Measurements from ENCODE around the gene SLCO2A1. TPM values are rescaled to one million over a fixed set of nuclear protein-coding genes. Genes with fewer than 3 reads are reported as not detected.

The SLCO2A1 gene
- total RNA-seq, 2 donors from 2014 or later, result not detected

DNA sequence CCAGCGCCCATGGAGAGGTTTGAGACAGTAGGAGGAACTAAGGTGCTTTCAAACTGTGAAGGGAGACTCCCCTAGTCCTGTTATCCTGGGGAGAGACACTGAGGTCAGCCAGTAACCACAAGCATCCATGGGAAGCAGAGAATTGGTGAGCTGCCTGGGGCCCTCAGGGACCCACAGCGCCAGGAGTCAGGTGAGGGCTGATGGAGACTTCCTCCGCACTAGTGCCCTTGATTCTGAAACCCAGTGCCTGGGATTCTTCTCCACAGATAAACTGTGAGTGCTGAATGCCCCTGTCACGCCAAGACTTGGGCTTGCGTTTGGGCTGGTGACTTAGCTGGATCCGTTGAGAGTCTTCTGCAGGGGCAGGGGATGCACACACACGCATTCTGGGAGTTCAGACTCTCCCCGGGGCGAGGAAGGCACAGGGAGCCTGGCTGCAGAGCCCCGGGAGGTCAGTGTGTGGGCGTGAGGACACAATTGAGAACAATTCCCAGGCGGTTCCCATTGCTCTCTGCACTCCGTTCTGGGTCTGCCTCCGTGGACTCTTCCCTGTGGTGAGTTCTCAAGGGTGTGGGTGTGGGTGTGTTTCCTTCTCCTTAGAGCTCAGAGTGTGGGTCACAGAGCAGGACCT is 37.9 kb upstream of the SLCO2A1 start:
- H3K9me3 Mint-ChIP-seq, result no peaks in the 10 kb centered on the region
- H3K36me3 Mint-ChIP-seq, result no peaks in the 10 kb centered on the region
- no peak overlapping the region for H3K27ac Mint-ChIP-seq
- no peak for DNase-seq (ENCODE audit: low spot score)
- H3K27me3 Mint-ChIP-seq, result no peaks in the 10 kb centered on the region
- H3K4me3 Mint-ChIP-seq, result no peak overlapping the region
- no peak for ATAC-seq
- H3K4me1 Mint-ChIP-seq (ENCODE audit: low read depth in 2 of 2), result no peaks in the 10 kb centered on the region

DNA sequence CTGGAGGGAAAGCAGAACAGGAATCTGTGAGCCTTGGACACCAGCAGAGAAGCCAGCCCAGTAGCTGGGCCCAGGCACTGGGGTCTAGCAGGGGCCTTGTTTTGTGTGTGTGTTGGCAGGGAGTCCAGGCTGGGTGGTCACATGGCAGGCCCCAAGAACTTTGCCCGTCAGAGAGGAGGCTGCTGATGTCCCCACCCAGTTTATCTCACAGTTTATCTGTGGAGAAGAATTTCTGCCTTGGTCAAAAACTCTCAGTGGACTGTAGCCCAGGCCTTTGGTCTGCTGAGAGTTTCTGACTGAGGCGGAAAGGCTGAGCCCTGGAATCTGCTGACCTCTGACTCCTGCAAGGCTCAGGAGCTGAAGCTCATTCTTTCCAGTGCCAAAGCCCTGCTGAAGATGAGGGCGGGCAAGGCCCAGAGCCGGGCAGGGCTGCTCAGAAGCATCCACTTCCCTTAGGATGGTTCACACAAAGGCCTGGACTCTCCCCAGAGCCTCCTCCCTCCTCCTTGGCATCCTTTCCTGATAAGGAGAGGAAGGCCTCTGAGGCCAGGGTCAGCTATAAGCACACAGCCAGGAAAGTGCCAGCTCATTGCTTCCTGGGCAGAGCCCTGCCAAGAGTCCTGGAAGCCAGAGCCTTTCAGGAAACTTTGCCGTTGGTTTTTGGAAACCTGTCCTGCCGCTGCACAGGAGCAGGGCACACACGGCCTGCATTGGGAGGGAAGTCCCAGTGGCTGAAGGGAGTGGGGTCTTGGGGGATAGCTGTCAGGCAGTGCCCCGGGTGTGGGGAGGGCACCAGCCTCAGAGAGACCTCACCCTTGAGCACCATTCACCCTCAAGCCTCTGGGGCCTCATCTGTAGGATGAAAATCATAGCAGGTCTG is 37.2 kb upstream of the SLCO2A1 start:
- Mint-ChIP-seq H3K4me1 (ENCODE audit: low read depth in 2 of 2) (no peaks in the 10 kb centered on the region), H3K4me3 (no peak overlapping the region), H3K27me3 (peaks cover 0 to under 1% of the 10 kb centered on the region in 2 donors), H3K36me3 (no peaks in the 10 kb centered on the region), H3K9me3 (no peaks in the 10 kb centered on the region), H3K27ac (no peak overlapping the region)
- ATAC-seq, result peak in 1 of 2 donors; percentile 33
- no peak for DNase-seq (ENCODE audit: low spot score)

DNA sequence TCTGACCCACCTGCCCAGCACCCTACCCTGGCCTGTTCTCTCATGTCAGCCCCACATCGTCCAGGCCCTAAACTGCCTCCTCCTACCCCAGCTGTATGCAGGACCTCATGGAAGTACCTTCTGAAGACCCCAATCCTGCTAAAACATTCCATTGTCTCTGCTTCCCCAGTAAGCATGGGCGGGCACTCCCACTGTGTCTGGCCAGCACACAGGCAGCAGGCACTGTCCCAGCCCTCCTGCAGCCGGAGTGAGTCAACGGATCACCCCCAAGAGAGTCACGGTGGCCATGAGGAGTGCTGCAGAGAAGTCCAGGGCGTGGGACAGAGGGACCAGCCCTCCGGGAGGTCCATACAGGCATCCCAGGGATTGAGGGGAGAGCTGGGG is 36.4 kb upstream of the SLCO2A1 start:
- H3K4me3 Mint-ChIP-seq, result no peak overlapping the region
- H3K27me3 Mint-ChIP-seq, result peaks cover 0 to 4% of the 10 kb centered on the region in 2 donors
- no peaks in the 10 kb centered on the region for H3K36me3 Mint-ChIP-seq
- H3K27ac Mint-ChIP-seq, result no peak overlapping the region
- ATAC-seq (peak in 1 of 2 donors; percentile 26), DNase-seq (ENCODE audit: low spot score) (no peak)
- no peaks in the 10 kb centered on the region for H3K4me1 Mint-ChIP-seq (ENCODE audit: low read depth in 2 of 2)
- no peaks in the 10 kb centered on the region for H3K9me3 Mint-ChIP-seq

- Mint-ChIP-seq H3K27me3 (peaks cover 0 to 4% of the 10 kb centered on the region in 2 donors), H3K9me3 (no peaks in the 10 kb centered on the region)
- DNase-seq (ENCODE audit: low spot score), result no peak
These were observed 35.8 kb upstream of the SLCO2A1 start for GRCh38 chr3:134065252-134066157.

DNA sequence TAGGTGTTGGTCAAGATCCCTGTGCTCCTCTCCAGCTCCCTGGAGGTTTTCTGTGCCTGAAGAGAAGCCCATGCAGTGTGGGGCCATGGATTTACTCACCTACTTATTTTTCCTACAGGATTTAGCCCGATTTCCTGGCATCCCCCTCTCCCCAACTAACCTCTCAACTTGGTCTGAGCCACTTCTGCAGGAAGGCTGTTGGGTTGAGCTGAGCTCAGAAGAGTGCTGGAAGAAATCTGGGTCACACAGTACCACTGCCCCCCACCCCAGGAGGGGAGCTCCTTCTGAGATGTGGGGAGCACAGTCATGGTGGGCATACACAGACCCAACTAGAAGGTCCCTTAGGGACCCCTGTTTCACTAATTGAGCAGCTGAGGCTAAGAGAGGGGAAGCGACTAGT is 34.4 kb upstream of the SLCO2A1 start:
- Mint-ChIP-seq H3K27ac (no peak overlapping the region), H3K27me3 (peaks cover 0 to 4% of the 10 kb centered on the region in 2 donors), H3K4me3 (no peak overlapping the region), H3K9me3 (no peaks in the 10 kb centered on the region), H3K36me3 (no peaks in the 10 kb centered on the region), H3K4me1 (ENCODE audit: low read depth in 2 of 2) (no peaks in the 10 kb centered on the region)
- DNase-seq (ENCODE audit: low spot score) (no peak), ATAC-seq (no peak)

More at GRCh38 chr3:134065252-134066157, 35.8 kb upstream of the SLCO2A1 start:
- no peak for ATAC-seq
- H3K4me3 Mint-ChIP-seq, result no peak overlapping the region
- no peaks in the 10 kb centered on the region for H3K36me3 Mint-ChIP-seq
- H3K4me1 Mint-ChIP-seq (ENCODE audit: low read depth in 2 of 2), result no peaks in the 10 kb centered on the region
- H3K27ac Mint-ChIP-seq, result no peak overlapping the region

DNA sequence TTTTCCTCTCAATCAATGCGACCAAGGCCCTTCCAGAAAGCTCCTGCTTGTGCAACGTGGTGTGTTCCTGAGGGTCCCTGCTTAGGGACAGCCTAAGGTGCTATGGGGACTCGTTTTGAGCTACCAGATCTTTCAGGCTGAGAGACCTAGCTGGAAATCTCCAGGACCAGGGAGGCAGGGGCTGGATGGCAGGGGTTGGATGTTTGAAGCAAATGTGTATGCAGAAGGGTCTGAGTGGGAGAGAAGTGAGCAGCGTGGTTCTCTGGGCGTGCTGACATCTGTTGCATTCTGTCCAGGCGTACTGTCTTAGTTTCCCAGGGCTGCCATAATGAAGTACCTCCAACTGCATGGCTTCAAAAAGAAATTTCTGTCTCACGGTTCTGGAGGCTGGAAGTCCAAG is 31.7 kb upstream of the SLCO2A1 start:
- Mint-ChIP-seq H3K4me3 (no peak overlapping the region), H3K27ac (no peak overlapping the region), H3K9me3 (no peaks in the 10 kb centered on the region), H3K27me3 (peaks cover 6 to 7% of the 10 kb centered on the region in 2 donors), H3K36me3 (no peaks in the 10 kb centered on the region), H3K4me1 (ENCODE audit: low read depth in 2 of 2) (peaks cover 4 to 5% of the 10 kb centered on the region in 2 donors)
- DNase-seq (ENCODE audit: low spot score) (no peak), ATAC-seq (no peak)

DNA sequence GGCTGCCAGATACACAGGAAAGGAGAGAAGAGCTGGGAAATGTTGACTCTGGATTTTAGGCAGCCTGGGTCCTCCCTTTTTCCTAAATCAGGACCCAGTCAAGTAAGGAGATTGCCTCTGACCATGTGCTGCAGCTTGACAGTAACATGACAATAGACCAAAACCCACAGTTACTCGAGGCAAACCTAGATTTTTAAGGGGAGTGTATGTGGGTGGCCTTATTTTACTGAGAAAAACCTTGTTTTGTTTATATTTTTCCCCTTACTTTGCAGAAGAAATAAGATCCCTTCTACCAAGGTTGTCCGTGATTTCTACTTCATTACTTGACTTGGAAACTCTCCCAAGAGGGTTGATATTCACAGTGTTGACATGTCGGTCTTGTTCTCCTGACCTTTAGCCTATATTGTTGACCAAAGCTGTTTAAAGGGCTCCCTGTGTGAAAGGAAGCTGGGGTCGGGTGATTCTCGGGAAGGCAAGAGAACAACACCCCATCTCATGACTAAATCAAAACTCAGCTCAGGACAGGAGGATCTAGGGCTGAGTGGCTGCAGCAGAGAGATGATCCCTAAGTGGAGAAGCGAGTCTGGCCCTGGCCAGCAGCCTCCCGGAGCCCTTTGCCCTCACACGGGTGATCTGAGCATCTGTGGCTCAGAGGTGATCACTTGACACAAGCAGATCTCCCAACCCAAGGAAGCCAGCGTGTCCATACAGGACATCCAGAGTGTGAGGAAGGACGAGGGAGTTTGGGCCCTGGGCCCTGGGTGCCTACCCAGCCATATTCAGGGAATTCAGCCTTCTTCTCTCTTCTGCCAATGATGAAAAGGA is 31.0 kb upstream of the SLCO2A1 start:
- ATAC-seq (no peak), DNase-seq (ENCODE audit: low spot score) (no peak)
- Mint-ChIP-seq H3K4me1 (ENCODE audit: low read depth in 2 of 2) (peaks cover 4 to 6% of the 10 kb centered on the region in 2 donors), H3K27me3 (peaks cover 7 to 8% of the 10 kb centered on the region in 2 donors), H3K4me3 (no peak overlapping the region), H3K9me3 (no peaks in the 10 kb centered on the region), H3K27ac (no peak overlapping the region), H3K36me3 (no peaks in the 10 kb centered on the region)

DNA sequence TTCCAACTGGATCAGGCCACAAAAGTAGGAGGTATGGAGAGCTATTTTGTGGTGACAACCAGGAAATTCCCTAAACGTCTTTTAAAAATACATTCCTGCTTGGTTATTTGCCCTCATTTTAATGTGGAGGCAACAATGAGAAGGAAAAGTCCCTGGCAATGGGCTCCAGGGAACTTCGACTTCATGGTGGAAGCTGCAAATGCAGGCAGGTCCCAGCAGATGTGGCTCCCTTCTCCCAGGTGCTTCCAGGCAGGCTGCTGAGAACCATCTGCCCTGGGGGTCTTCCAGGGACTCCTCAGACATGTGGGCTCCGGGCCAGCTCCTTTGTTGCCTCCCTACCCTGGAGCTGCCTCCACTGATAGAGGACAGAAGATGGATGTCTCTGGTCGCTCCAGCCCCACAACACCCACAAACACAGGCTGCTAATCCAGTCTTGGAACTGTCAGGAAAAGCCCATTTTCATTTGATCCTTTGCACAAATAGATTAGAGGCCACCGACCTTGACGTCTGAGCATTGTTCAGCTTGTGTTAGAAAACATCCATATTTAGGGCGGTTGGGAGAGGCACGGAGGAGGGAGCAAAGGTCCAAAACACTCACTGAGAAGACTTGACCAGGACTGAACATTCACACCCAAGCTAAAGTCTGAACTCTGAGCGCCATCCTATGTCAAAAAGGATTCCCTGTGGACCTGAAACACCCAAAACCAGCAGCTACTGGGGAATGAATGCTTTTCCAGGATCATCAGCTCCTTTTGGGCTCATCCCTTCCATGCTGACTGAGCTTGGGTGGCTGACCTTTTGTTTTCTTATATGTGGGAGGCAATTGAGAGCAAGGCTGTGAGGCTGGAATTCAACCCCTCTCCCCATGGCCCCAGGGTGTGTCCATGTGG is 30.2 kb upstream of the SLCO2A1 start:
- ATAC-seq (no peak), DNase-seq (ENCODE audit: low spot score) (peak; percentile 38)
- Mint-ChIP-seq H3K4me3 (no peak overlapping the region), H3K4me1 (ENCODE audit: low read depth in 2 of 2) (peaks cover 4 to 6% of the 10 kb centered on the region in 2 donors), H3K36me3 (no peaks in the 10 kb centered on the region), H3K27ac (no peak overlapping the region), H3K27me3 (peaks cover 7 to 13% of the 10 kb centered on the region in 2 donors), H3K9me3 (no peaks in the 10 kb centered on the region)

DNA sequence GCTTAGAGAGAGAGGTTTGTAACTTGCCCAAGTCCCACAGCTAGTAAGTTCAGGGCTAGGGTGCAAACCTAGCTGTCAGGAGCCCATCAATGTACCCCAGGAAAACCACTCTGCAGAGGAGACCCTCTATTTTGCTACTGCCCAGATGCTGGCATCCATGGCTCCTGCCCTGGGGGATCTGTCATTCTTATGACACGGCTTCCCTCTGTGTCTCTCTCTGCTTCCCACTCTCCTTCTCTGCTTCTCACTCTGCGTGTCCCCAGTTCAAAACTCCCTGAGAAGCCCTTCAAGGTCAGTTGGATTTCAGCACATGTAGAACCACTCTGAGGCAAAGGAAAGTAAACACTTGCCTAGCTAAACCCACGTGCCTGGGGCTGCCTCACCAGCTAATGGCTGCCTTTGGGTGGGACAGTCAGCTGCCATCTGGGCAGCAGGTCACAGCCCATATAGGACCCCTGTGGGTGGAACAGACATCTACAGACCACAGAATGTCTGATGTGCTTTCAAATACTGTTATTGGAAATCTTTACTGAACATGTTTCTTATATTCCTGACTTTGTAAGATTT is 29.4 kb upstream of the SLCO2A1 start:
- Mint-ChIP-seq H3K27ac (no peak overlapping the region), H3K4me1 (ENCODE audit: low read depth in 2 of 2) (peaks cover 4 to 6% of the 10 kb centered on the region in 2 donors), H3K9me3 (no peaks in the 10 kb centered on the region), H3K4me3 (no peak overlapping the region), H3K27me3 (peaks cover 7 to 18% of the 10 kb centered on the region in 2 donors), H3K36me3 (no peaks in the 10 kb centered on the region)
- DNase-seq (ENCODE audit: low spot score) (no peak), ATAC-seq (no peak)

- Mint-ChIP-seq H3K4me3 (no peak overlapping the region), H3K27ac (no peak overlapping the region), H3K9me3 (no peaks in the 10 kb centered on the region), H3K36me3 (no peaks in the 10 kb centered on the region), H3K4me1 (ENCODE audit: low read depth in 2 of 2) (peaks cover 4 to 6% of the 10 kb centered on the region in 2 donors), H3K27me3 (peaks cover 7 to 18% of the 10 kb centered on the region in 2 donors)
- DNase-seq (ENCODE audit: low spot score) (no peak), ATAC-seq (no peak)
These were observed 28.0 kb upstream of the SLCO2A1 start for GRCh38 chr3:134057654-134058110.

GRCh38 chr3:134057006-134057653 is 27.4 kb upstream of the SLCO2A1 start:
- Mint-ChIP-seq H3K4me1 (ENCODE audit: low read depth in 2 of 2) (peaks cover 4 to 6% of the 10 kb centered on the region in 2 donors), H3K9me3 (no peaks in the 10 kb centered on the region), H3K4me3 (no peak overlapping the region), H3K27me3 (peaks cover 7 to 18% of the 10 kb centered on the region in 2 donors), H3K27ac (no peak overlapping the region), H3K36me3 (no peaks in the 10 kb centered on the region)
- no peak for DNase-seq (ENCODE audit: low spot score)
- no peak for ATAC-seq
